ENCODE results near the gene PYGO2. TPM values are rescaled to one million over a fixed set of nuclear protein-coding genes. Genes with fewer than 3 reads are reported as not detected.
"Not testable (repeated sequence)": the region's sequence is repeated elsewhere in the genome, so short reads cannot be mapped to it uniquely, and the experiment has no call there.

PYGO2 gene
- polyA plus RNA-seq, 3 donors from 2014 or later: 15.0 to 39.1 (median 15.4) TPM

GRCh38 chr1:154982897-154983648 is 21.5 kb upstream of the PYGO2 start, which contains the start of gene FLAD1:
FLAD1 (plus strand) TSS chr1:154983344; CDS start chr1:154983695, 351 bp downstream.
- peak within 1 kb of the TSS in 1 of 6 donors; percentile 82 for H3K27ac Mint-ChIP-seq
- peak; percentile 95 to 97 (median 96) for DNase-seq
- no peak within 1 kb of the TSS for H3K4me3 Mint-ChIP-seq
- H3K36me3 Mint-ChIP-seq: peaks cover 0 to 3% (median 0%) of the 10 kb centered on the region in 3 donors
- no peaks in the 10 kb centered on the region for H3K9me3 Mint-ChIP-seq
- peaks cover under 1 to 2% of the 10 kb centered on the region in 2 donors for H3K4me1 Mint-ChIP-seq
- H3K27me3 Mint-ChIP-seq (ENCODE audit: low read depth in 3 of 3): no peaks in the 10 kb centered on the region

DNA sequence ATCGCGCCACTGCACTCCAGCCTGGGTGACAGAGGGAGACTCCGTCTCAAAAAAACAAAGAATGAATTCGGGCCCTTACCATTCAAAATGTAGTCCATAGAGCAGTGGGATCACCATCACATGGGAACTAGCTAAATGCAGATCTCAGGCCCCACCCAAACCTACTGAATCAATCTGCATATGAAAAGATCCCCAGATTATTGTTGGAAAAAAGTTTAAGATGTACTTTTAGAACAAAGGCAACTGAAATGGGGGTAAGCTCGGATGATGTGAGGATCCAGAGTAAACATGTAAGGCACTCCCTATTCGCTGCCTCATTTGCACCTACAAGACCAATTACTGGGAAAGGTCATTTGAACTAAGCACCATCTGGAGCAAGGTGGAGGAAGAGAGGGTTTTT is 20.8 kb upstream of the PYGO2 start:
- Mint-ChIP-seq H3K4me1 (peaks cover 0 to 2% of the 10 kb centered on the region in 2 donors), H3K9me3 (no peaks in the 10 kb centered on the region), H3K27ac (no peak overlapping the region), H3K27me3 (ENCODE audit: low read depth in 3 of 3) (no peaks in the 10 kb centered on the region), H3K4me3 (no peak overlapping the region), H3K36me3 (no peaks in the 10 kb centered on the region)
- DNase-seq: no peak

DNA sequence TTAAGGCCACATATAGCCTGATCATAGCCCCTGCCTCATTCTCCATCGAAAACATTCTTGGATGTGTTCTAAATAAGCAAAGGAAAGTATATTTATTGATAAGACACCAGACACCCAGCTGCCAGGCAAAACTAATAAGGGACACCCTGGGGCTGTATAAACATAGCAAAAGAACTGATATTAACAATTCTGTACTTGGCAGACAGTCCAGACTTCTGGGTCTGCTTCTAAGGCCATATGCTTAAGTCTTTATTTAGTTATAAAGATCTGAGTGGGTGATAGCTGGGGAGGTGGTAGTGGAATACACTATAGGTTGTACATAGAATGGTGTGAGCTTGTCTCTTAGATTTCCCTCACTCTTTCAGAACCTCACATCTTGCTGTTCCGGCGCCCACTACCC is 16.8 kb upstream of the PYGO2 start:
- Mint-ChIP-seq H3K36me3 (no peaks in the 10 kb centered on the region), H3K9me3 (no peaks in the 10 kb centered on the region), H3K27ac (no peak overlapping the region), H3K4me1 (peaks cover 0 to 2% of the 10 kb centered on the region in 2 donors), H3K4me3 (no peak overlapping the region), H3K27me3 (ENCODE audit: low read depth in 3 of 3) (no peaks in the 10 kb centered on the region)
- DNase-seq: no peak

DNA sequence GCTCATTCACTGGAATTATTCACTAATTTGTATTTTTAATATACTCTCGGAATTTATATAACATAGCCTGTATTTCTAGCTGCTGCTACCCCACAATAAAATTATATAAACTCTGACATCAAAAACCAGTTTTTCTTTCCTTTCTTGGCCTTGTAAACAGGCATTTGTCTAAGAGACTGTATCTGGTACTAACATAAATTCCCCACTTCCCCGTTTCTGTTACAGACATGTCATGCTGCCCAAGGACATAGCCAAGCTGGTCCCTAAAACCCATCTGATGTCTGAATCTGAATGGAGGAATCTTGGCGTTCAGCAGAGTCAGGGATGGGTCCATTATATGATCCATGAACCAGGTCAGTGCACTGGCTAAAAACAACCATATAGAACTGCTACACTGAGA is 16.2 kb upstream of the PYGO2 start:
- Mint-ChIP-seq H3K27ac (peak overlapping the region in 2 of 6 donors; percentile 50 to 61), H3K4me3 (peak overlapping the region in 2 of 5 donors; percentile 22 to 54)
- H3K36me3 Mint-ChIP-seq; H3K27me3 Mint-ChIP-seq (ENCODE audit: low read depth in 3 of 3); DNase-seq; H3K9me3 Mint-ChIP-seq; H3K4me1 Mint-ChIP-seq: not testable (repeated sequence)

DNA sequence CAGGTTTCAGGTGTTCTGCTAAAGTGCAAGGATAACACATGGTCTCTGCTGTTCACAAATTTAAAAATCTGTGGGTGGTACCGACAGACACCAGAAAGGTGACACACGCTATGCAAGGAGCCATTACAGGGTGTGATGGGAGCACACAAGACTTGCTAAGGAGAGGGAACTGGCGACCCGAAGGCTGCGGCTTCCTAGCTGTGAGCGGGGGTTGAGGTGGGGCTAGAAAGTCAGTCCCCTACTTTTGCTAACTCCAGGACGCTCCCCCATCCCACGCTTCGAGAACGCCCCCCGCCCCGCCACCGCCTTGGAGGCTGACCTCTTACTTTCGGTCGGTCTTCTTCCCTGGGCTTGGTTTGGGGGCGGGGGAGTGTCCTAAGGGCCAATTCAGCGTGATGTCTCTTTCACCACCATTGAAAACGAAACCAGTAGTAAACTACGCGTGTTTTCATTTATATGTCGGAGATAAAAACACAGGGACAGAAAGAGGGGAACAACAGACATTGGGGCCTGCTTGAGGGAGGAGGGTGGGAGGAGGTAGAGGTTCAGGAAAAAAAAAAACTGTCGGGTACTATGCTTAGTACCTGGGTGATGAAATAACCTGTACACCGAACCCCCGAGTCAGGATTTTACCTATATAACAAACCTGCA is 14.0 kb upstream of the PYGO2 start:
- no peak overlapping the region for H3K27ac Mint-ChIP-seq
- no peak overlapping the region for H3K4me3 Mint-ChIP-seq
- H3K36me3 Mint-ChIP-seq: no peaks in the 10 kb centered on the region
- H3K4me1 Mint-ChIP-seq: peaks cover 0 to 22% of the 10 kb centered on the region in 2 donors
- no peaks in the 10 kb centered on the region for H3K9me3 Mint-ChIP-seq
- peaks cover 0 to 1% (median 0%) of the 10 kb centered on the region in 3 donors for H3K27me3 Mint-ChIP-seq (ENCODE audit: low read depth in 3 of 3)
- DNase-seq: peak; percentile 65 to 68 (median 65)

GRCh38 chr1:154974808-154975408 is 13.3 kb upstream of the PYGO2 start:
- Mint-ChIP-seq H3K4me1 (peaks cover 0 to 22% of the 10 kb centered on the region in 2 donors), H3K27me3 (ENCODE audit: low read depth in 3 of 3) (peaks cover 0 to 1% (median 0%) of the 10 kb centered on the region in 3 donors), H3K4me3 (no peak overlapping the region), H3K27ac (no peak overlapping the region), H3K36me3 (no peaks in the 10 kb centered on the region), H3K9me3 (no peaks in the 10 kb centered on the region)
- DNase-seq: peak; percentile 97 to 98 (median 98)

DNA sequence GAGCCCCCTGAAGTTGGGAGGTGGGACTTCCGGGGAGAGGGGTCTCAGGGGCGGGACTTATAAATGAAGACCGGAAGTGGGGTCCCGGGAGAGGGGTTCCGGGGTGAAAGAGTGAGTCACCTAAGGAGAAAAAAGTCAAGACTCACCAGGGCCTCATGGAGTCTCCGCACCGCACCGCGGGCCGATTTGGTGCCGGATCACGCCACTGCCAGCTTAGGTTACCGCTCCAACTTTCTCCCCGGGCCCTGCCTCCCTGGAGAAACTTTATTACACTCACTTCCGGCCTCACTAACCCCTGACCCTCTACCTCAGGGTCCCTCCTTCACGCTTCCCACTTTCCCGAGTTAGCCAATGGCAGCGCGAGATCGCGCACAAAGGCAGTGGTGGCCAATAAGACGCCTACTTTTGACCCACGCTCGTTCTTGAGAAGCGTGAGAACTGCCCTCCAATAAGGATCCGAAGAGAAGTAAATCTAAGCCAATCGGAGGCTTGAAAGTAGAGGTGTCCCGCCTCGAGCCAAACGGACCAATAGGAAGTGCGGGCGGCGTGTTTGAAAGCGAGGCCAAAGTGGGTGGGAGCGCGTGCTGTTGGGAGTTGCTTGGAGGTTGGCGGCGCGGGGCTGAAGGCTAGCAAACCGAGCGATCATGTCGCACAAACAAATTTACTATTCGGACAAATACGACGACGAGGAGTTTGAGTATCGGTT is 12.7 kb upstream of the PYGO2 start, which contains the start of gene CKS1B:
Gene CKS1B, plus strand, starts transcription at position 580 of the 706 bp plus-strand sequence. Its CDS starts 65 bp downstream, at position 645.
- DNase-seq: peak; percentile 99
- no peak within 1 kb of the TSS for H3K4me3 Mint-ChIP-seq
- no peak within 1 kb of the TSS for H3K27ac Mint-ChIP-seq
- H3K4me1 Mint-ChIP-seq: peaks cover 5 to 22% of the 10 kb centered on the region in 2 donors
- H3K36me3 Mint-ChIP-seq: no peaks in the 10 kb centered on the region
- no peaks in the 10 kb centered on the region for H3K9me3 Mint-ChIP-seq
- H3K27me3 Mint-ChIP-seq (ENCODE audit: low read depth in 3 of 3): peaks cover 0 to 1% (median 0%) of the 10 kb centered on the region in 3 donors

- Mint-ChIP-seq H3K27ac (no peak overlapping the region), H3K4me3 (no peak overlapping the region)
Observed at GRCh38 chr1:154973344-154974101, 11.9 kb upstream of the PYGO2 start.

DNA sequence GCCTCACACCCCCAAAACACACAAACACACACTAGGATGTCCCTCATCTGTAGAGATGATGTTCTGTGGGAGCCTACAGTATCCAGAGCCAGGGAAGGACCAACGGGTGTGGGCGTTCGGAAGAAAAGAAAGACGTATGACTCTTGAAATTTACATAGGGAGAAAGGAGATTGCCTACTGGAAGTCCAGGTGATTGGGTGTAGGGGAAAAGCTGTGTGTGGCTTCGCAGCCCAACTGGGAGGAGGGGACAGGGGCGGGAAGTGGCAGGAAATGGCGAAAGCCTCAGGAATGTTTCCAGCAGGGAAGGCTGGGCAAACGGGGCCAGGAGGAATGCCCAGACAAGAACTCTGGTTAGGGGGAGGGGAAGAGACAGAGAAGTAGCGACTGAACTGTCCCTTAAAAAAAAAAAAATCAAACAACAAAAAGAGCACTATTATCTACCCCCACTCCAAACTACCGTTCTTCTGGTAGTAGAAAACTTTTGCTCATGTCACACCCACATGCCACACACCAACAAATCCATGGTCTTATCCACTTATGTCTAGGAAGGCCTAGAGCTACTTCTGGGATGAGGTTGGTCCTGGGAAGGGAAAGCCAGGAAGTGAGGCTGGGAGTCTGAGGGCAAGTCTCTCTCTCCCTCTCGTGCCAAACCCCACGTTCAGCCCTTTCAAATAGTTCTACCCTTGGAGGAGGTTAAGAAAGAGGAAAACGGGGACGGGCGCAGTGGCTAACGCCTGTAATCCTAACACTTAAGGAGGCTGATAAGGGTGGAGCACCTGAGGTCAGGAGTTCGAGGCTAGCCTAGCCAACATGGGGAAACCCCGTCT is 11.1 kb upstream of the PYGO2 start:
- Mint-ChIP-seq H3K36me3 (no peaks in the 10 kb centered on the region), H3K27ac (peak overlapping the region in 2 of 6 donors; percentile 78 to 85), H3K4me3 (peak overlapping the region in 1 of 5 donors; percentile 59), H3K4me1 (peaks cover 8 to 22% of the 10 kb centered on the region in 2 donors), H3K27me3 (ENCODE audit: low read depth in 3 of 3) (peaks cover 0 to 1% (median 0%) of the 10 kb centered on the region in 3 donors), H3K9me3 (no peaks in the 10 kb centered on the region)
- no peak for DNase-seq

More at GRCh38 chr1:154973344-154974101, 11.9 kb upstream of the PYGO2 start:
- no peaks in the 10 kb centered on the region for H3K36me3 Mint-ChIP-seq
- H3K4me1 Mint-ChIP-seq: peaks cover 8 to 22% of the 10 kb centered on the region in 2 donors
- H3K27me3 Mint-ChIP-seq (ENCODE audit: low read depth in 3 of 3): peaks cover 0 to 1% (median 0%) of the 10 kb centered on the region in 3 donors
- H3K9me3 Mint-ChIP-seq: no peaks in the 10 kb centered on the region
- peak; percentile 86 to 88 (median 88) for DNase-seq

GRCh38 chr1:154972213-154972516 is 10.6 kb upstream of the PYGO2 start:
- H3K27me3 Mint-ChIP-seq (ENCODE audit: low read depth in 3 of 3): peaks cover 0 to 1% (median 0%) of the 10 kb centered on the region in 3 donors
- H3K27ac Mint-ChIP-seq: peak overlapping the region in 2 of 6 donors; percentile 78 to 85
- no peak for DNase-seq
- H3K9me3 Mint-ChIP-seq: no peaks in the 10 kb centered on the region
- H3K36me3 Mint-ChIP-seq: no peaks in the 10 kb centered on the region
- H3K4me3 Mint-ChIP-seq: peak overlapping the region in 1 of 5 donors; percentile 15
- peaks cover 8 to 22% of the 10 kb centered on the region in 2 donors for H3K4me1 Mint-ChIP-seq

GRCh38 chr1:154971341-154971998 is 9.9 kb upstream of the PYGO2 start:
- Mint-ChIP-seq H3K4me1 (peaks cover 8 to 22% of the 10 kb centered on the region in 2 donors), H3K27me3 (ENCODE audit: low read depth in 3 of 3) (peaks cover 0 to 1% (median 0%) of the 10 kb centered on the region in 3 donors), H3K27ac (peak overlapping the region; percentile 3 to 74 (median 48)), H3K9me3 (no peaks in the 10 kb centered on the region), H3K36me3 (no peaks in the 10 kb centered on the region), H3K4me3 (peak overlapping the region; percentile 2 to 62 (median 50))
- no peak for DNase-seq

Measured in immature natural killer cell (primary cell).